K562 (cell line): ENCODE data around the gene INO80C. TPM values are rescaled to one million over a fixed set of nuclear protein-coding genes. Genes with fewer than 3 reads are reported as not detected.

Source experiments
- ATAC-seq: fragments of 200-7000 bp; cut with Tn5 transposase; 3 replicates; pipeline ENCODE4 v1.9.1; 2020; ENCODE audit warnings: moderate library complexity
- BruUV-seq: library from RNA; stranded (reverse); fragments of 400-500 nt; replicated peaks from 2 replicates; lab custom pipeline; 2021; lab: Mats Ljungman, UMichigan
- CTCF ChIA-PET: fragments of 300-600 bp; formaldehyde crosslinking; extraction: SDS; loops from one replicate; lab custom pipeline; 2021; ENCODE audit warnings: low intra/inter-chr PET ratio; lab: Yijun Ruan, JAX
- POLR2A ChIA-PET: fragments of 300-600, 350-650 bp; sonication (Branson Sonifier 250); formaldehyde crosslinking; extraction: SDS; loops from one replicate; lab custom pipeline; 2021; ENCODE audit warnings: antibody characterized with exemption, inconsistent platforms; lab: Yijun Ruan, JAX
- DNase-seq, 4 experiments: peaks; one replicate each; pipeline versions ENCODE4 v3.0.0 to v3.0.0-alpha.2; 2011 to 2018; ENCODE audit warnings: low spot score in 3 of 4, mixed read lengths in 3 of 4; ENCODE audit errors: extremely low read depth in 1 of 4
- FAIRE-seq: peaks from 2 replicates; lab custom pipeline; 2011; peaks lifted over from hg19 to GRCh38; lab: Jason Lieb, UNC
- H2AFZ ChIP-seq: 2 replicates; pipeline ENCODE4 v1.6.0; 2011; ENCODE audit warnings: low read depth, low read length, control low read depth, inconsistent platforms
- H3K27ac ChIP-seq: fragments of 200-600 bp; 3 replicates; pipeline ENCODE4 v1.8.0; 2011; ENCODE audit warnings: low read depth, mild to moderate bottlenecking, control low read depth, inconsistent platforms, low read length, moderate library complexity, mixed read lengths; ENCODE audit errors: extremely low read depth
- H3K27me3 ChIP-seq, 2 experiments: fragments of 300-600 bp in 1 of 2; 2 replicates in 1 of 2; 3 replicates in 1 of 2; pipeline versions ENCODE4 v1.6.0 to v1.8.0; 2011; ENCODE audit warnings: inconsistent platforms in 2 of 2, low read length in 2 of 2, mild to moderate bottlenecking in 1 of 2, mixed read lengths in 1 of 2, moderate library complexity in 1 of 2; ENCODE audit not compliant: control insufficient read depth in 2 of 2, insufficient read depth in 2 of 2
- H3K36me3 ChIP-seq: fragments of 300-600 bp; 3 replicates; pipeline ENCODE4 v1.8.0; 2011; ENCODE audit warnings: mild to moderate bottlenecking, low read length, inconsistent platforms; ENCODE audit not compliant: control insufficient read depth, insufficient read depth
- H3K4me1 ChIP-seq, 2 experiments: fragments of 200-600 bp in 1 of 2; replicated peaks in 1 of 2; 2 replicates in 1 of 2; 3 replicates in 1 of 2; pipeline versions ENCODE4 v1.5.1 to v1.8.0; 2011; ENCODE audit warnings: inconsistent platforms in 2 of 2, low read length in 2 of 2, mild to moderate bottlenecking in 1 of 2, mixed read lengths in 1 of 2, moderate library complexity in 1 of 2; ENCODE audit not compliant: control insufficient read depth in 2 of 2, insufficient read depth in 2 of 2
- H3K4me2 ChIP-seq: 2 replicates; pipeline ENCODE4 v1.6.1; 2011; ENCODE audit warnings: low read length, control low read depth, inconsistent platforms, mixed read lengths; ENCODE audit not compliant: insufficient read depth
- H3K4me3 ChIP-seq: fragments of 200-600 bp; sonication (generic), shearing (Covaris generic); 2 replicates; pipeline ENCODE4 v1.5.1; 2016; ENCODE audit warnings: control low read depth, inconsistent platforms
- H3K79me2 ChIP-seq: fragments of 200-600 bp; 3 replicates; pipeline ENCODE4 v1.8.0; 2011; ENCODE audit warnings: low read length, inconsistent platforms; ENCODE audit not compliant: control insufficient read depth, insufficient read depth
- H3K9ac ChIP-seq, 2 experiments: 2 replicates each; pipeline versions ENCODE4 v1.6.0 to v1.6.1; 2011; ENCODE audit warnings: low read depth in 2 of 2, low read length in 2 of 2, control low read depth in 1 of 2, inconsistent platforms in 1 of 2, mild to moderate bottlenecking in 1 of 2, mixed read lengths in 1 of 2; ENCODE audit not compliant: insufficient read depth in 1 of 2
- H3K9me1 ChIP-seq: one replicate; pipeline ENCODE4 v1.6.0; 2011; ENCODE audit warnings: inconsistent platforms, mild to moderate bottlenecking, low read length, moderate library complexity; ENCODE audit not compliant: control insufficient read depth, insufficient read depth
- H3K9me3 ChIP-seq: replicated peaks from 2 replicates; pipeline ENCODE4 v1.5.1; 2011; ENCODE audit warnings: low read depth, low read length, inconsistent platforms; ENCODE audit not compliant: control insufficient read depth, insufficient read depth
- H4K20me1 ChIP-seq: replicated peaks from 2 replicates; pipeline ENCODE4 v1.6.1; 2011; ENCODE audit warnings: low read length, inconsistent platforms, mixed read lengths; ENCODE audit not compliant: control insufficient read depth, insufficient read depth
- ATF7 ChIP-seq: fragments of 450-650 bp; IDR thresholded peaks from 2 replicates; pipeline ENCODE4 v1.7.1; 2014; ENCODE audit warnings: mild to moderate bottlenecking, moderate library complexity
- DPF2 ChIP-seq: fragments of 450-650 bp; IDR thresholded peaks from 2 replicates; pipeline ENCODE4 v1.6.1; 2016
- HEY1 ChIP-seq: fragments of 250-450 bp; sonication (Bioruptor Pico); IDR thresholded peaks from 2 replicates; pipeline ENCODE4 v1.5.0; 2020; ENCODE audit warnings: mild to moderate bottlenecking, moderate library complexity, borderline replicate concordance
- KLF6 ChIP-seq: fragments of 250-450 bp; sonication (Bioruptor Pico); IDR thresholded peaks from 2 replicates; pipeline ENCODE4 v1.4.0; 2020; ENCODE audit warnings: mild to moderate bottlenecking, moderate library complexity, borderline replicate concordance
- NFIX ChIP-seq: fragments of 250-450 bp; sonication (Bioruptor Pico); IDR thresholded peaks from 2 replicates; pipeline ENCODE4 v1.4.0; 2020; ENCODE audit warnings: low read depth, mild to moderate bottlenecking, moderate library complexity
- NR4A1 ChIP-seq, 2 experiments: fragments of 250-450 bp in 1 of 2; fragments of 450-650 bp in 1 of 2; sonication (Bioruptor Pico) in 1 of 2; IDR thresholded peaks; 2 replicates each; pipeline versions ENCODE4 v1.4.0 to v1.6.1; 2016 to 2020; ENCODE audit warnings: mild to moderate bottlenecking in 2 of 2, missing compliant biosample characterization in 1 of 2, missing genetic modification characterization in 1 of 2, moderate library complexity in 1 of 2
- TAF7 ChIP-seq: fragments of 450-650 bp; IDR thresholded peaks from 2 replicates; pipeline ENCODE4 v1.6.1; 2016; ENCODE audit warnings: missing genetic modification characterization, missing compliant biosample characterization
- TAL1 ChIP-seq: fragments of 450-650 bp; IDR thresholded peaks from 2 replicates; pipeline ENCODE4 v1.6.1; 2016; ENCODE audit warnings: mild to moderate bottlenecking
- ZNF384 ChIP-seq: IDR thresholded peaks from 2 replicates; pipeline ENCODE4 v1.6.1; 2012; ENCODE audit warnings: low read depth, low read length, improper control_type of control experiment
- ZNF644 ChIP-seq: fragments of 200-800 bp; sonication (Bioruptor generic); IDR thresholded peaks from 2 replicates; pipeline ENCODE4 v1.6.1; 2016; ENCODE audit warnings: low read depth, missing genetic modification characterization, missing compliant biosample characterization
- WGBS: fragments of 100-300 bp; shearing (Covaris generic); methylation state at CpG from one replicate; pipeline ENCODE4 v1.1.6; 2016; ENCODE audit warnings: low coverage, mixed read lengths; ENCODE audit not compliant: insufficient coverage; ENCODE audit errors: missing lambda C conversion rate; 5-methylcytosine and 5-hydroxymethylcytosine counted together
- in situ Hi-C: fragments of 300-500 bp; cut with MboI; formaldehyde crosslinking; loops from 4 replicates; pipeline ENCODE4 v1.15.0; 2018; ENCODE audit warnings: inconsistent platforms, mixed read lengths
- intact Hi-C: fragments of 100-400 bp; cut with micrococcal nuclease; formaldehyde crosslinking; loops from 2 replicates; pipeline ENCODE4 v1.14.2; 2022
- polyA plus RNA-seq, 8 experiments: library from polyadenylated mRNA; depleted of rRNA in 4 of 8; stranded (reverse) in 5 of 8; unstranded in 3 of 8; fragments of >200 nt; fragmentation: Nextera tagmentation in 2 of 8; fragmentation: Illumina TruSeq in 1 of 8; extraction: Ambion mirVana in 2 of 8; extraction: Trizol in 1 of 8; gene quantifications; 2 replicates each; pipeline versions ENCODE4 v1.2.1 to v1.2.3, GENCODE V29; 2011 to 2014; ENCODE audit warnings: inconsistent platforms in 1 of 8, missing spikeins in 1 of 8
- total RNA-seq, 7 experiments: library from RNA; depleted of rRNA in 6 of 7; stranded (reverse); fragments of >200 nt in 6 of 7; fragmentation: Illumina TruSeq in 2 of 7; extraction: Trizol in 2 of 7; gene quantifications; 2 replicates each; pipeline versions ENCODE4 v1.2.1 to v1.2.3, GENCODE V29; 2011 to 2021; ENCODE audit warnings: low replicate concordance in 1 of 7
- TF ChIP-seq, protein P1 (sequence below): sonication (generic); formaldehyde crosslinking; IDR thresholded peaks from 2 replicates; pipeline ENCODE4 v1.8.0; 2023; ENCODE audit warnings: mild to moderate bottlenecking, missing genetic modification reagents
- TF ChIP-seq, protein P2 (sequence below): fragments of 450-650 bp; formaldehyde crosslinking; IDR thresholded peaks from 2 replicates; pipeline ENCODE4 v1.4.0; 2022; ENCODE audit warnings: missing genetic modification characterization
- TF ChIP-seq, protein P3 (sequence below): conservative IDR thresholded peaks from 2 replicates; pipeline ENCODE4 v1.6.1; 2011; ENCODE audit warnings: low read depth, mild to moderate bottlenecking, low read length; ENCODE audit not compliant: control insufficient read depth

INO80C gene
- total and polyA plus RNA-seq, 9 of the 15 experiments (the other 6 are each of a cell fraction or from before 2014, with no cell fraction given): 14.3 to 53.3 (median 46.6) TPM

DNA sequence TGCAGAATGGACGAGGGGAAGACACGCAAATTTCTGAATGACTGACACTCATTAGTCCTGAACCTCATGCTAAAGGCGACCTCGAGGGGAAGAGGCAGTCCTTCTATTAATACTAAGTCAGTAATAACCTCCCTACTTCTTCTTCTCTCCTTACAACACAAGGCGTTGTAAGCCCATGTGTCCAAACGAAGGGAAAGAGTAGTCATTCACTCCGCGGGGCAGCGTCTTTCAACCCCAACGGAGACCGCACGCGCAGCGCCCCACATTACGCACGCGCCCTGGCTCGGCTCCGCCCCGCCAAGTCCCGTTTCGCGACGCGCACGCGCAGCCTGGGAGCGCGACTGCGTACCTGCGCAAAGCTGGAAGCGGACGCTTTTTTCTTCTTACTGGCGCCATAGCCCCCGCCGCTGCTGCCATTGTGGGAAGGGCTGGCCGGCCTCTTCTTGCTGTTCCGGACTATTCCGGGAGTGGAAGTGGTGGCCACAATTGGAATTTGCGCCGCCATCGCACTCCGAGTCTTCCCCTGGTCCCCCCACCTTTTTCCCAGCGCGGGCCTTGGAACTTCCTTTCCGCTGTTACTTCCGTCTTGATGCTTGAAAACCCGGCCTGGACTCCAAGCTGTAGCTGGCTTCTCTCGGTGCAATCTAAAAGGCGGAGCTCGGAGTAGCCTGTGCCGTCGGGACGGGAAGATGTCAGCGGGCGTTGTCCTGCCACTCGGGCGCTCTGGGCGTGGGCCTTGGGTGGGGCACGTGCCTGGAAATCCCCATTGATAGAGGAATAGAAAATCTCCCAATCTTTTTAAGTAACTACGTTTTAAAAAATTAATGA is at the start of gene INO80C (continued):
- TF ChIP-seq KLF6 (CRISPR knock-in tag) (0 out of 2 replicates have a peak, but pooled peaks have one; percentile 74), ZNF644 (tag) (peak; percentile 41; the same call in 1 of the 2 replicates), NR4A1 (CRISPR knock-in tag; IDR thresholded peaks at IDR 0.05) (0 out of 2 replicates have a peak, but pooled peaks have one; percentile 18), NR4A1 (tag; IDR thresholded peaks at IDR 0.05) (0 out of 2 replicates have a peak, but pooled peaks have one; percentile 26), TAL1 (peak; percentile 34; the same call in 1 of the 2 replicates)
- TF ChIP-seq, all 486 proteins: peak for 243

DNA sequence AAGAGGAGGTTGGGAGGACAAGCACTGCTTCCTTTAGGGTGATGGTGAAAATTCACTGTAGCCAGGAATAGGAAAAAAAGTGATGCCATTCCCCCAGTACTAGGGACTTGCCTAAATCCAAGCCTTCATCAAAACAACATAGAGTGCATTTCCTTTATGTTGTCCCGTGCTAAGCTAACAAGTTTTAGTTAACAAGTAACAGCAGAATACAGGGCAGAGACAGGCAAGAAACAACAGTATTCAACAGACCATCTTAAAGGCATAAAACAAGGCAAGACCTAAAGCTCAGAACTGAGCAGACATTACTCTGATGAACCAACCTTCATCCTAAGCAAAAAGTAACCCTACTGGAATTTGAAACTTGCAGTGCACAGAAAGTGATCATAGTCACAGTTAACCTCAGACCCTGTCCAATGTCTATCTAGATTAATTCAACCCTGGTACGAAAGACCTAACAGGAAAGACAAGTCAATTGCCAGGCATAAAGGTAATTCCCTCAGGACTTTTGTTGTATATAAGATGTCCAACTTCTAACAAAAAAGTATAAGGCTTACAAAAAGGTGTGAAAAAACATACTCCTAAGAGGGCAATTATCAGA is 49.3 kb upstream of the INO80C start:
- CTCF ChIA-PET: no interaction called here
- in situ Hi-C loops: no loop called here
- Histone ChIP-seq H3K27ac (no peak overlapping the region), H3K9me1 (no peaks in the 10 kb centered on the region), H3K9ac (no peak overlapping the region), H3K4me1 (no peaks in the 10 kb centered on the region), H3K79me2 (no peaks in the 10 kb centered on the region), H2AFZ (no peak overlapping the region), H3K9me3 (no peaks in the 10 kb centered on the region), H4K20me1 (no peaks in the 10 kb centered on the region), H3K36me3 (no peaks in the 10 kb centered on the region), H3K4me3 (no peak overlapping the region), H3K27me3 (peaks cover 0 to 8% of the 10 kb centered on the region in 2 experiments; a peak in 2 of 5 replicates), H3K4me2 (no peak overlapping the region)
- intact Hi-C loops: no loop called here
- no peak for ATAC-seq
- 9% methylated on average over 2 of the region's 2 CpGs for WGBS
- DNase-seq: no peak
- BruUV-seq: no TSS peak
- FAIRE-seq: no peak
- POLR2A ChIA-PET: interaction anchor here (1.2 kb wide), 1 partner anchor 13 kb away, joined by 3 read pairs; no protein-coding TSS in a partner anchor
- TF ChIP-seq, protein P1, sequence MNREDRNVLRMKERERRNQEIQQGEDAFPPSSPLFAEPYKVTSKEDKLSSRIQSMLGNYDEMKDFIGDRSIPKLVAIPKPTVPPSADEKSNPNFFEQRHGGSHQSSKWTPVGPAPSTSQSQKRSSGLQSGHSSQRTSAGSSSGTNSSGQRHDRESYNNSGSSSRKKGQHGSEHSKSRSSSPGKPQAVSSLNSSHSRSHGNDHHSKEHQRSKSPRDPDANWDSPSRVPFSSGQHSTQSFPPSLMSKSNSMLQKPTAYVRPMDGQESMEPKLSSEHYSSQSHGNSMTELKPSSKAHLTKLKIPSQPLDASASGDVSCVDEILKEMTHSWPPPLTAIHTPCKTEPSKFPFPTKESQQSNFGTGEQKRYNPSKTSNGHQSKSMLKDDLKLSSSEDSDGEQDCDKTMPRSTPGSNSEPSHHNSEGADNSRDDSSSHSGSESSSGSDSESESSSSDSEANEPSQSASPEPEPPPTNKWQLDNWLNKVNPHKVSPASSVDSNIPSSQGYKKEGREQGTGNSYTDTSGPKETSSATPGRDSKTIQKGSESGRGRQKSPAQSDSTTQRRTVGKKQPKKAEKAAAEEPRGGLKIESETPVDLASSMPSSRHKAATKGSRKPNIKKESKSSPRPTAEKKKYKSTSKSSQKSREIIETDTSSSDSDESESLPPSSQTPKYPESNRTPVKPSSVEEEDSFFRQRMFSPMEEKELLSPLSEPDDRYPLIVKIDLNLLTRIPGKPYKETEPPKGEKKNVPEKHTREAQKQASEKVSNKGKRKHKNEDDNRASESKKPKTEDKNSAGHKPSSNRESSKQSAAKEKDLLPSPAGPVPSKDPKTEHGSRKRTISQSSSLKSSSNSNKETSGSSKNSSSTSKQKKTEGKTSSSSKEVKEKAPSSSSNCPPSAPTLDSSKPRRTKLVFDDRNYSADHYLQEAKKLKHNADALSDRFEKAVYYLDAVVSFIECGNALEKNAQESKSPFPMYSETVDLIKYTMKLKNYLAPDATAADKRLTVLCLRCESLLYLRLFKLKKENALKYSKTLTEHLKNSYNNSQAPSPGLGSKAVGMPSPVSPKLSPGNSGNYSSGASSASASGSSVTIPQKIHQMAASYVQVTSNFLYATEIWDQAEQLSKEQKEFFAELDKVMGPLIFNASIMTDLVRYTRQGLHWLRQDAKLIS (CRISPR knock-in tag): no peak
- no peak for TF ChIP-seq NFIX (CRISPR knock-in tag)
- no peak for TF ChIP-seq HEY1 (CRISPR knock-in tag)
- TF ChIP-seq TAF7: no peak
- TF ChIP-seq, protein P2, sequence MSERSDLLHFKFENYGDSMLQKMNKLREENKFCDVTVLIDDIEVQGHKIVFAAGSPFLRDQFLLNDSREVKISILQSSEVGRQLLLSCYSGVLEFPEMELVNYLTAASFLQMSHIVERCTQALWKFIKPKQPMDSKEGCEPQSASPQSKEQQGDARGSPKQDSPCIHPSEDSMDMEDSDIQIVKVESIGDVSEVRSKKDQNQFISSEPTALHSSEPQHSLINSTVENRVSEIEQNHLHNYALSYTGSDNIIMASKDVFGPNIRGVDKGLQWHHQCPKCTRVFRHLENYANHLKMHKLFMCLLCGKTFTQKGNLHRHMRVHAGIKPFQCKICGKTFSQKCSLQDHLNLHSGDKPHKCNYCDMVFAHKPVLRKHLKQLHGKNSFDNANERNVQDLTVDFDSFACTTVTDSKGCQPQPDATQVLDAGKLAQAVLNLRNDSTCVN (CRISPR knock-in tag): no peak
- TF ChIP-seq DPF2: no peak
- no peak for TF ChIP-seq ZNF384
- TF ChIP-seq, protein P3, sequence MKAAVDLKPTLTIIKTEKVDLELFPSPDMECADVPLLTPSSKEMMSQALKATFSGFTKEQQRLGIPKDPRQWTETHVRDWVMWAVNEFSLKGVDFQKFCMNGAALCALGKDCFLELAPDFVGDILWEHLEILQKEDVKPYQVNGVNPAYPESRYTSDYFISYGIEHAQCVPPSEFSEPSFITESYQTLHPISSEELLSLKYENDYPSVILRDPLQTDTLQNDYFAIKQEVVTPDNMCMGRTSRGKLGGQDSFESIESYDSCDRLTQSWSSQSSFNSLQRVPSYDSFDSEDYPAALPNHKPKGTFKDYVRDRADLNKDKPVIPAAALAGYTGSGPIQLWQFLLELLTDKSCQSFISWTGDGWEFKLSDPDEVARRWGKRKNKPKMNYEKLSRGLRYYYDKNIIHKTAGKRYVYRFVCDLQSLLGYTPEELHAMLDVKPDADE: no peak
- TF ChIP-seq ATF7: no peak
